ENCODE data around the gene NRCAM.

- TF ChIP-seq CTCF (IDR thresholded peaks at IDR 0.05) (no peak), EP300 (IDR thresholded peaks at IDR 0.05) (no peak), HDAC2 (IDR thresholded peaks at IDR 0.05) (no peak), POLR2A (IDR thresholded peaks at IDR 0.05; ENCODE audit: low read length) (no peak), FOSL2 (IDR thresholded peaks at IDR 0.05) (no peak), FOSL2 (CRISPR knock-in tag; IDR thresholded peaks at IDR 0.05) (no peak), RFX5 (IDR thresholded peaks at IDR 0.05) (no peak), SREBF2 (IDR thresholded peaks at IDR 0.05) (no peak), EHMT2 (IDR thresholded peaks at IDR 0.05; ENCODE audit: low read depth) (no peak), CHD4 (IDR thresholded peaks at IDR 0.05; ENCODE audit: borderline replicate concordance) (no peak), CBX2 (IDR thresholded peaks at IDR 0.05; ENCODE audit: borderline replicate concordance, low read depth) (no peak)
These were observed 206.8 kb downstream of the NRCAM start for GRCh38 chr7:108249453-108249852.
